ENCODE results near the gene LRRC4B. TPM values are rescaled to one million over a fixed set of nuclear protein-coding genes. Genes with fewer than 3 reads are reported as not detected.

The LRRC4B gene
- total and polyA plus RNA-seq, 2 of the 8 experiments (the other 6 are each of a cell fraction or from before 2014, with no cell fraction given), result 13.4 to 21.2 TPM

- no peak for TF ChIP-seq CBX5 (IDR thresholded peaks at IDR 0.05; ENCODE audit: low read depth, low read length)
- no peak for TF ChIP-seq FOSL1 (IDR thresholded peaks at IDR 0.05; ENCODE audit: insufficient read depth, low read depth, low read length)
- no peak for TF ChIP-seq ATF2 (IDR thresholded peaks at IDR 0.05; ENCODE audit: low read length)
- no peak for TF ChIP-seq CHD7 (IDR thresholded peaks at IDR 0.05; ENCODE audit: insufficient replicate concordance, low read length)
Measured at GRCh38 chr19:50512112-50512998, 55.9 kb downstream of the LRRC4B start (continued).
